CD8-positive, alpha-beta memory T cell (primary cell): ENCODE measurements around the gene ERBIN. TPM values are rescaled to one million over a fixed set of nuclear protein-coding genes. Genes with fewer than 3 reads are reported as not detected.

Source experiments
- CTCF ChIA-PET: fragments of 350-600 bp; sonication (Branson Sonifier 250); formaldehyde crosslinking; loops from one replicate; lab custom pipeline; 2021; ENCODE audit warnings: antibody characterized with exemption; lab: Charles Lee
- POLR2A ChIA-PET: fragments of 350-600 bp; sonication (Branson Sonifier 250); formaldehyde crosslinking; loops from one replicate; lab custom pipeline; 2021; ENCODE audit warnings: antibody characterized with exemption; lab: Charles Lee
- DNase-seq, 5 donors: peaks; one replicate each; pipeline versions ENCODE4 v3.0.0 to v3.0.0-alpha.2; 2020 to 2022; ENCODE audit warnings: mixed read lengths in 1 of 5
- H3K27ac ChIP-seq: one replicate; pipeline ENCODE4 v1.7.0; 2013; ENCODE audit warnings: low read depth, mild to moderate bottlenecking, low read length, moderate library complexity
- H3K27me3 ChIP-seq: 2 replicates; pipeline ENCODE4 v1.7.0; 2013; ENCODE audit warnings: low read length, mild to moderate bottlenecking; ENCODE audit not compliant: insufficient read depth, poor library complexity, severe bottlenecking
- H3K36me3 ChIP-seq: 2 replicates; pipeline ENCODE4 v1.7.0; 2013; ENCODE audit warnings: mild to moderate bottlenecking, low read length, moderate library complexity; ENCODE audit not compliant: insufficient read depth
- H3K4me1 ChIP-seq: 2 replicates; pipeline ENCODE4 v1.7.0; 2013; ENCODE audit warnings: mild to moderate bottlenecking, low read length, moderate library complexity; ENCODE audit not compliant: insufficient read depth
- H3K4me3 ChIP-seq: 2 replicates; pipeline ENCODE4 v1.7.0; 2013; ENCODE audit warnings: mild to moderate bottlenecking, low read length
- H3K9me3 ChIP-seq: 2 replicates; pipeline ENCODE4 v1.7.0; 2013; ENCODE audit warnings: mild to moderate bottlenecking, low read length
- H3K27ac Mint-ChIP-seq, 8 donors: one replicate each; pipeline ENCODE4 v1.8.0; 2020 to 2021; ENCODE audit warnings: mixed read lengths in 8 of 8, mild to moderate bottlenecking in 6 of 8, inconsistent platforms in 3 of 8, moderate library complexity in 3 of 8
- H3K27me3 Mint-ChIP-seq, 2 donors: one replicate each; pipeline ENCODE4 v1.8.0; 2020 to 2021; ENCODE audit warnings: mixed read lengths in 2 of 2, mild to moderate bottlenecking in 1 of 2, moderate library complexity in 1 of 2
- H3K36me3 Mint-ChIP-seq, 3 donors: one replicate each; pipeline ENCODE4 v1.8.0; 2020 to 2021; ENCODE audit warnings: mixed read lengths in 3 of 3, inconsistent platforms in 1 of 3, mild to moderate bottlenecking in 1 of 3
- H3K4me1 Mint-ChIP-seq, 3 donors: one replicate each; pipeline ENCODE4 v1.8.0; 2020 to 2021; ENCODE audit warnings: mixed read lengths in 3 of 3, inconsistent platforms in 1 of 3, mild to moderate bottlenecking in 1 of 3
- H3K4me3 Mint-ChIP-seq, 7 donors: one replicate each; pipeline ENCODE4 v1.8.0; 2020 to 2021; ENCODE audit warnings: mixed read lengths in 7 of 7, mild to moderate bottlenecking in 6 of 7, moderate library complexity in 4 of 7, inconsistent platforms in 2 of 7
- H3K9me3 Mint-ChIP-seq, 5 donors: one replicate each; pipeline ENCODE4 v1.8.0; 2020 to 2022; ENCODE audit warnings: mixed read lengths in 5 of 5, mild to moderate bottlenecking in 3 of 5, moderate library complexity in 2 of 5, inconsistent platforms in 1 of 5
- polyA plus RNA-seq: library from polyadenylated mRNA; unstranded; fragments of 300-500 nt; fragmentation: Illumina TruSeq; gene quantifications from one replicate; pipeline ENCODE4 v1.2.3, GENCODE V29; 2021
- total RNA-seq, 2 experiments: library from RNA; stranded (reverse); gene quantifications; one replicate each; pipeline ENCODE4 v1.2.3, GENCODE V29; 2021

Gene ERBIN
- total and polyA plus RNA-seq, 3 experiments from 2014 or later: 40.9 to 49.0 (median 43.1) TPM

DNA sequence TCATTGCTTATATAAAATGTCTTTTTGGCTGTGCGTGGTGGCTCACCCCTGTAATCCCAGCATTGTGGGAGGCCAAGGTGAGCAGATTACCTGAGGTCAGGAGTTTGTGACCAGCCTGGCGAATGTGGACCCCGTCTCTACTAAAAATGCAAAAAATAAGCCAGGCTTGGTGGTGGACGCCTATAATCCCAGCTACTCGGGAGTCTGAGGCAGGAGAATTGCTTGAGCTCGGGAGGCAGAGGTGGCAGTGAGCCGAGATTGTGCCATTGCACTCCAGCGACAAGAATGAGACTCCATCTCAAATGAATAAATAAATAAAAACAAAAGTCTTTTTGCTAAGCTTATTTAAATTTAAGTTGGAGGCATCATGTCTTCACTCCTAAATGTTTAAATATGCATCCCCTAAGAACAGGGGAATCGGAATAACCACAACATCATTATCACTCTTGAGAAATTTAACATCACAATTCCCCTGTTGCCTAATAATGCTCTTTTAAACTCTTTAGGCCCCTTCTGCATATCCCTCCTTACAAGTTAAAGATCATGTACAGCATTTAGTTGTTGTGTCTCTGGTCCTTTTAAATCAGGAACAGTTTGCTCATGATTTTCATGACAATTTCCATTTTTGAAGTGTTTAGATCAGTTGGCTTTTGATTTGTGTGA is 72.8 kb downstream of the ERBIN start:
- CTCF ChIA-PET: no interaction called here

DNA sequence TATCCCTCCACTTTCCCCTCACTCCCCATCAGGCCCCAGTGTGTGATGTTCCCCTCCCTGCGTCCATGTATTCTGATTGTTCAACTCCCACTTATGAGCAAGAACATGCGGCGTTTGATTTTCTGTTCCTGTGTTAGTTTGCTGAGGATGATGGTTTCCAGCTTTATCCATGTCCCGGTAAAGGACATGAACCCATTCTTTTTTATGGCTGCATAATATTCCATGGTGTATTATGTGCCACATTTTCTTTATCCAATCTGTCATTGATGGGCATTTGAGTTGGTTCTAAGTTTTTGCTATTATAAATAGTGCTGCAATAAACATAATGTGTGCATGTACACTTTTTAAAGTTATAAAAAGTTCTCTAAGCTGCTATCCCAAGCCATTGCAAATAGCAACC is 75.6 kb downstream of the ERBIN start:
- peak overlapping the region in 3 of 8 donors; percentile 1 to 47 (median 19) for H3K27ac Mint-ChIP-seq
- DNase-seq: no peak
- H3K9me3 Mint-ChIP-seq: peaks cover 0 to 1% (median 0%) of the 10 kb centered on the region in 5 donors
- no peaks in the 10 kb centered on the region for H3K27me3 Mint-ChIP-seq
- ChIA-PET POLR2A (interaction anchor here (0.6 kb wide), 1 partner anchor 378 kb away, joined by 3 read pairs; the partner anchor contains the start of gene TRIM23), CTCF (no interaction called here)
- H3K4me3 ChIP-seq: no peak overlapping the region
- H3K36me3 Mint-ChIP-seq: peaks cover 34 to 67% (median 37%) of the 10 kb centered on the region in 3 donors
- H3K4me1 ChIP-seq: no peaks in the 10 kb centered on the region
- H3K4me1 Mint-ChIP-seq: peaks cover 57 to 74% (median 66%) of the 10 kb centered on the region in 3 donors
- no peaks in the 10 kb centered on the region for H3K9me3 ChIP-seq
- H3K36me3 ChIP-seq: peaks cover 4% of the 10 kb centered on the region
- H3K27me3 ChIP-seq: no peaks in the 10 kb centered on the region
- no peak overlapping the region for H3K27ac ChIP-seq
- no peak overlapping the region for H3K4me3 Mint-ChIP-seq

More for the DNA sequence above, 72.8 kb downstream of the ERBIN start:
- POLR2A ChIA-PET: no interaction called here
- no peaks in the 10 kb centered on the region for H3K4me1 ChIP-seq
- H3K36me3 ChIP-seq: peaks cover 4% of the 10 kb centered on the region
- H3K27me3 ChIP-seq: no peaks in the 10 kb centered on the region
- peak overlapping the region in 3 of 8 donors; percentile 23 to 61 (median 51) for H3K27ac Mint-ChIP-seq
- no peak overlapping the region for H3K27ac ChIP-seq
- peaks cover 53 to 75% (median 72%) of the 10 kb centered on the region in 3 donors for H3K4me1 Mint-ChIP-seq
- H3K9me3 Mint-ChIP-seq: peaks cover 0 to 1% (median 0%) of the 10 kb centered on the region in 5 donors
- peaks cover 21 to 71% (median 34%) of the 10 kb centered on the region in 3 donors for H3K36me3 Mint-ChIP-seq
- no peak overlapping the region for H3K4me3 ChIP-seq
- H3K9me3 ChIP-seq: no peaks in the 10 kb centered on the region
- no peak for DNase-seq
- H3K27me3 Mint-ChIP-seq: no peaks in the 10 kb centered on the region
- H3K4me3 Mint-ChIP-seq: no peak overlapping the region

DNA sequence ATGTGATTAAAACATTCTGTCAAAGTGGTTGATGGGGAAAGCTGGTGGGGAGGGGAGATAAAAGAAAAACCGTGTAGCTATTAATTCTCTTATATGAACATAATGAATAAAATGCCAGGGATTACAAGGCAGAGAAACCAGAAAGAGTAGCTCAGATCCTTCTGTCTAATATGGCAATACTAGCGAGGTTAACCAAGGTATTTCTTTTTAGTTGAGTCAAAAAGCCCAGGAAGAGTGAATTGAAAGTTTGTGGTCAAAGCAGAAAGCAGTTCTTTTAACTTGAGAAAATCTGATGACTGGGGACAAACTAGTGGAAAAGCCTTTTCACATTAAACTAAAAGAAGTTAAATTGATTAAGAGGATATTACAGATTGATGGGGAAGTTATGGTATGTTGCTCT is 76.0 kb downstream of the ERBIN start:
- Histone ChIP-seq H3K9me3 (no peaks in the 10 kb centered on the region), H3K4me1 (no peaks in the 10 kb centered on the region), H3K27me3 (no peaks in the 10 kb centered on the region), H3K4me3 (no peak overlapping the region), H3K36me3 (peaks cover 4% of the 10 kb centered on the region), H3K27ac (no peak overlapping the region)
- no peak for DNase-seq
- CTCF ChIA-PET: no interaction called here
- Mint-ChIP-seq H3K27ac (peak overlapping the region in 5 of 8 donors; percentile 1 to 47 (median 19)), H3K4me1 (peaks cover 55 to 75% (median 66%) of the 10 kb centered on the region in 3 donors), H3K36me3 (peaks cover 34 to 63% (median 35%) of the 10 kb centered on the region in 3 donors), H3K27me3 (no peaks in the 10 kb centered on the region), H3K4me3 (no peak overlapping the region), H3K9me3 (peaks cover 0 to 1% (median 0%) of the 10 kb centered on the region in 5 donors)
- POLR2A ChIA-PET: interaction anchor here (0.6 kb wide), 1 partner anchor 379 kb away, joined by 3 read pairs; the partner anchor contains the start of gene TRIM23

DNA sequence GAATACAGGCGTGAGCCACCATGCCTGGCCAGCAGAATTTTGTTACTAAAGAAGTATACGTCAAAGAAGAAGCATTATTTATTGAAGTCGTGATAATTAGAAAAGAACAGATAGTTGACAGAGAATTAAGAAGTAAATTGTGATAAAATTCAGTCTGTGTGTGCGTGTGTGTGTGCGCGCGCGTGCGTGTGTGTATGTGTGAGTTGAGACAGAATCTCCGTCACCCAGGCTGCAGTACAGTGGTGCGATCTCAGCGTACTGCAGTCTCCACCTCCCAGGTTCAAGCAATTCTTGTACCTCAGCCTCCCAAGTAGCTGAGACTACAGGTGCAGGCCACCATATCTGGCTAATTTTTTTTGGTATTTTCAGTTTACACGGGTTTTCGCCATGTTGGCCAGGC is 77.8 kb downstream of the ERBIN start:
- Histone ChIP-seq H3K36me3 (peaks cover 4% of the 10 kb centered on the region), H3K9me3 (no peaks in the 10 kb centered on the region), H3K27me3 (no peaks in the 10 kb centered on the region), H3K4me1 (peaks cover 5% of the 10 kb centered on the region), H3K27ac (no peak overlapping the region), H3K4me3 (no peak overlapping the region)
- no peak for DNase-seq
- Mint-ChIP-seq H3K4me1 (peaks cover 62 to 82% (median 72%) of the 10 kb centered on the region in 3 donors), H3K27ac (no peak overlapping the region), H3K4me3 (no peak overlapping the region), H3K36me3 (peaks cover 34 to 51% (median 35%) of the 10 kb centered on the region in 3 donors), H3K27me3 (no peaks in the 10 kb centered on the region), H3K9me3 (peaks cover 0 to 1% (median 0%) of the 10 kb centered on the region in 5 donors)
- CTCF ChIA-PET: no interaction called here
- POLR2A ChIA-PET: no interaction called here

DNA sequence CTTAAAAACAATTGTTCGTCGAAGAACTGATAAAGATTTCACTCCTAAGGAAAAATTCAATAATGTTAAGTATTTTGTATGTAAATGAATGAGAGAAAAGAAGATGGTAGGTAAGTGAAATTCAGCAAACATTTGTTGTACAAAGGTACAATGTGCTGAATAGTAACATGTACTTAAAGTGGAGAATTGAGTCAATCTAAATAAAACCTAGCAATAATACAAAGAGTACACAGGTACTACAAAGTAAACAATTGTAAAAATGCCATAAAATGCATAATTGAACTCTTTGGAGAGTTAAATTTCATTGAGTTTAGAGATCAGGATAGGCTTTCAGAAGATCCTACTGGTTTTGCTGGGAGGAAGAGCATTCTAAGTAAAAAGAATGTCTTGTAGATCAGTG is 82.9 kb downstream of the ERBIN start:
- Histone ChIP-seq H3K4me1 (peaks cover 26% of the 10 kb centered on the region), H3K9me3 (no peaks in the 10 kb centered on the region), H3K27me3 (no peaks in the 10 kb centered on the region), H3K36me3 (peaks cover 9% of the 10 kb centered on the region), H3K4me3 (no peak overlapping the region), H3K27ac (no peak overlapping the region)
- no peak for DNase-seq
- ChIA-PET CTCF (no interaction called here), POLR2A (no interaction called here)
- Mint-ChIP-seq H3K4me1 (peaks cover 60 to 74% (median 70%) of the 10 kb centered on the region in 3 donors), H3K9me3 (no peaks in the 10 kb centered on the region), H3K36me3 (peaks cover 17 to 46% (median 20%) of the 10 kb centered on the region in 3 donors), H3K27me3 (no peaks in the 10 kb centered on the region), H3K4me3 (no peak overlapping the region), H3K27ac (peak overlapping the region in 6 of 8 donors; percentile 18 to 87 (median 78))

DNA sequence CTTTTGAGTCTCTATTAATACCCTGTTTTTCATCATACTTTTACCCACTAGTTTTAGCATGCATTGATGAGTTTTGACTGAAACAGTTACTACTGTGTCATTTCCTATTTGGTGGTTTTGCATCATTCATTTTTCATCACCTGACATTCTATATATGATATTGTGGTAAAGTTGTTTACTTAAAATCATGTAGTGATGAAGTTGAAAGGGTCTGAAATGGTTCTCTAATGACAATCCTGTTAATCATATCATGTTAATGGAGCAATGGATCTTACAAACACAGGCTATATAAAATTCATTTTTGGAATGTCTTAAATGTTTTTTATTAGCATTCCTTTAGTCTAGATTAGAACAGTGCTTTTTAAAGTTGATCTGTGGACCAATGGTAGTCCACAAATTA is 84.1 kb downstream of the ERBIN start:
- no peak overlapping the region for H3K4me3 ChIP-seq
- POLR2A ChIA-PET: no interaction called here
- H3K27ac ChIP-seq: no peak overlapping the region
- peaks cover 26% of the 10 kb centered on the region for H3K4me1 ChIP-seq
- Mint-ChIP-seq H3K4me3 (peak overlapping the region in 3 of 7 donors; percentile 2 to 52 (median 43)), H3K9me3 (no peaks in the 10 kb centered on the region), H3K27ac (peak overlapping the region; percentile 46 to 86 (median 82)), H3K27me3 (no peaks in the 10 kb centered on the region), H3K36me3 (peaks cover 7 to 45% (median 10%) of the 10 kb centered on the region in 3 donors), H3K4me1 (peaks cover 50 to 68% (median 66%) of the 10 kb centered on the region in 3 donors)
- CTCF ChIA-PET: no interaction called here
- no peaks in the 10 kb centered on the region for H3K9me3 ChIP-seq
- peaks cover 9% of the 10 kb centered on the region for H3K36me3 ChIP-seq
- peak in 1 of 5 donors; percentile 23 for DNase-seq
- no peaks in the 10 kb centered on the region for H3K27me3 ChIP-seq

DNA sequence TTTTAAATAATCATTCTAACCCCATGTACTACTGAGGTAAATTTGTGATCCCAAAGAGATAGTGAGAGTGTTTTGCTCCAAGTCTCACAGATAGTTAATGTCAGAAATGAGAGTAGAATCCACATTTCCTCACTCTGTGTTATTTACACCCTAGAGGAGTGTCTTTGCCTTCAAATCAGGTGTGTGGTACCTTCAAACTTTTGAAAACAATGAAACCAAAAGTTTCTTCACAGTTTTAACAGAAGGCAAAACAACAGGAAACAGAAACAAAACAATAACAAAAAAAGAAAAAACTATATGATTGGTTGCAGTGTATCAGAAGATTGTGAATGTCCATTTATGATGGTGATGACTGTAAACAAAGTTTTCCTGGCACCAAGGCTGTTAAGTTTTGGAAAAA is 85.9 kb downstream of the ERBIN start:
- Histone ChIP-seq H3K27ac (no peak overlapping the region), H3K4me3 (no peak overlapping the region), H3K9me3 (no peaks in the 10 kb centered on the region), H3K36me3 (peaks cover 9% of the 10 kb centered on the region), H3K27me3 (no peaks in the 10 kb centered on the region), H3K4me1 (peaks cover 26% of the 10 kb centered on the region)
- H3K9me3 Mint-ChIP-seq: no peaks in the 10 kb centered on the region
- CTCF ChIA-PET: no interaction called here
- POLR2A ChIA-PET: no interaction called here
- no peak for DNase-seq
- H3K27ac Mint-ChIP-seq: peak overlapping the region in 7 of 8 donors; percentile 13 to 87 (median 80)
- no peak overlapping the region for H3K4me3 Mint-ChIP-seq
- H3K4me1 Mint-ChIP-seq: peaks cover 49 to 72% (median 67%) of the 10 kb centered on the region in 3 donors
- no peaks in the 10 kb centered on the region for H3K27me3 Mint-ChIP-seq
- peaks cover 0 to 50% (median 9%) of the 10 kb centered on the region in 3 donors for H3K36me3 Mint-ChIP-seq

DNA sequence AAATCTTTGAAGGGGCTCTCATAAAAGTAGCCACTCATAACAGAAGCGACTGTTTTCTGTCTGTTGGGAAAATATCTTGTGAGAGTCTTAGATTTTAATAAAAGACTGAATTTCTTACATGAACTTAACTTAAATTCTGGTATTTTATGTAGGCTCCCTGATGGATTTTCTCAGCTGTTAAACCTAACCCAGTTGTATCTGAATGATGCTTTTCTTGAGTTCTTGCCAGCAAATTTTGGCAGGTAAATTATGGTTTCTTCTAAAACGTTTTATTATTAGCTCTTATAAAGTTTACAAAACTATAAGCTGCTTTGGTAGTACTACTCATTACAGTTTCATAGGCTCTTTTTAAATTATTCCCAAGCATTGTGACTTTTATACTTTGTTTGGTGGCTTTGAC is 87.0 kb downstream of the ERBIN start:
- Mint-ChIP-seq H3K4me3 (no peak overlapping the region), H3K27me3 (no peaks in the 10 kb centered on the region), H3K36me3 (peaks cover 0 to 50% (median 9%) of the 10 kb centered on the region in 3 donors), H3K4me1 (peaks cover 53 to 75% (median 71%) of the 10 kb centered on the region in 3 donors), H3K9me3 (no peaks in the 10 kb centered on the region), H3K27ac (peak overlapping the region in 5 of 8 donors; percentile 8 to 46 (median 35))
- ChIA-PET CTCF (no interaction called here), POLR2A (no interaction called here)
- no peaks in the 10 kb centered on the region for H3K9me3 ChIP-seq
- peaks cover 33% of the 10 kb centered on the region for H3K4me1 ChIP-seq
- no peak for DNase-seq
- no peak overlapping the region for H3K4me3 ChIP-seq
- peaks cover 9% of the 10 kb centered on the region for H3K36me3 ChIP-seq
- H3K27me3 ChIP-seq: no peaks in the 10 kb centered on the region
- H3K27ac ChIP-seq: no peak overlapping the region
